Measurements from ENCODE around the gene PCDH8.
"Not testable (repeated sequence)": the region's sequence is repeated elsewhere in the genome, so short reads cannot be mapped to it uniquely, and the experiment has no call there.

The PCDH8 gene

GRCh38 chr13:52833296-52833875, 15.1 kb downstream of the PCDH8 start:
- DNase-seq = no peak
- no peaks in the 10 kb centered on the region for H3K9me3 ChIP-seq
- no peak overlapping the region for H3K4me3 ChIP-seq (ENCODE audit: low read depth, low read length)
- no peaks in the 10 kb centered on the region for H3K4me1 ChIP-seq
- no peak for TF ChIP-seq CTCF (IDR thresholded peaks at IDR 0.05; ENCODE audit: low read depth, low read length)
- H3K36me3 ChIP-seq = no peaks in the 10 kb centered on the region
- peaks cover 3% of the 10 kb centered on the region; the same call in 1 of the 2 replicates for H3K27me3 ChIP-seq

DNA sequence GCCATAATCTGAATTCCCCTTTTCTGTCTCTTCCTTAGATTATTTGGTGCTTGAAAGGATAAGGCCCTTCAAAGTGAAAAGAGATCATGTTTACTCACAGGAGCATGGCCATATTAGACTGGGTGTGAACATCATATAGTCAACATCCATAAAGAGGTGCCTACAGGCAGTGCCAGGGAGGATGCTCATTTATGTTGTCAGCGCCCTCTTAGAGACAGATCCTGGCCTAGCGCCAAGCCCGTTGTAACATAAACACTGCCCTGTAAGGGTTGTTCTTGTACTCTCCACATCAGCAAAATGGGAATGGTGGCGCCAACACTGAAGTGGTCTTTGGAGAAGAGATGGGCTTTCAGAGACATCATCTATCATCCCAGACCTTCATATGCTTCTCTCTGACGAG, 16.1 kb downstream of the PCDH8 start:
- Histone ChIP-seq H3K4me3 (ENCODE audit: low read depth, low read length) (no peak overlapping the region), H3K9me3 (no peaks in the 10 kb centered on the region), H3K36me3 (no peaks in the 10 kb centered on the region), H3K27me3 (no peaks in the 10 kb centered on the region), H3K4me1 (no peaks in the 10 kb centered on the region)
- no peak for TF ChIP-seq CTCF (IDR thresholded peaks at IDR 0.05; ENCODE audit: low read depth, low read length)
- DNase-seq = no peak

DNA sequence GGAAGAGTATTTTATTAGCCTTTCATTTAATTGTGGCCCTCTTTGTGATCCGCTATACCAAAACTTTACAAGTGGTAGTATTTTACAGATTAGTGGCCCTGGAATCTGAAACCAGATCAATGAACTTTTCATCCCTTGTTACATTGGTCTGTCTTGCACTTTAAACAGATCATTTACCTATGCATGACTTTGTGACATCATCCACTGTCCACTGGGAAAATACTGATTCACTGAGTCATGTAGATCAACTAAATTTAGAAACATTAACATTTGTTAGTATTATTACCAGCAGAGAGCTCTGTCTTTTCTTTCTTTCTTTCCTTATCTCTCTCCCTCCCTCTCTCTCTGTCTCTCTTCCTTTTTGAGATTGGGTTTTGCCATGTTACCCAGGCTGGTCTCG, 17.5 kb downstream of the PCDH8 start:
- no peaks in the 10 kb centered on the region for H3K27me3 ChIP-seq
- no peak overlapping the region for H3K4me3 ChIP-seq (ENCODE audit: low read depth, low read length)
- no peak for TF ChIP-seq CTCF (IDR thresholded peaks at IDR 0.05; ENCODE audit: low read depth, low read length)
- H3K9me3 ChIP-seq = no peaks in the 10 kb centered on the region
- no peak for DNase-seq
- H3K36me3 ChIP-seq = no peaks in the 10 kb centered on the region
- no peaks in the 10 kb centered on the region for H3K4me1 ChIP-seq

DNA sequence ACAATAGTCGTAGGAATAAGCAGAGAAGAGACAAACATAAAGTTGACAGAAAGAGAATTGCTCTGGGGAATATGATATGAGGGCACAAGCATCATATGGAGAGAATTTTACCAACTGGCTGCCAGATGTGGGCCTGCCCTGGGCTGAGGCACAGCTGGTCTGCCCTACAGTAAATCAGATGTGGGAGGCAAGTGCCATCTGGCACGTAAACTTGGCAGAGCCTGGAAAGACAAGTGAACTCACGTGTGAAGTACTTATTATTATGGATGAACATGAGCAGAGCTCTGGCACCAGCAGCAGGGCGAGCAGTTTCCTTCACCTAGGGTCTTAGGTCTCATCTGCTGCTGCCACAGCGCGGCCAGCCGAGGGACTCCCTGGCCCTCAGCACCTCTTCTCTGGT, 20.6 kb downstream of the PCDH8 start:
- Histone ChIP-seq H3K4me3 (ENCODE audit: low read depth, low read length) (no peak overlapping the region), H3K4me1 (no peaks in the 10 kb centered on the region), H3K36me3 (no peaks in the 10 kb centered on the region), H3K9me3 (no peaks in the 10 kb centered on the region), H3K27me3 (no peaks in the 10 kb centered on the region)
- TF ChIP-seq CTCF (IDR thresholded peaks at IDR 0.05; ENCODE audit: low read depth, low read length) = no peak
- DNase-seq = no peak

DNA sequence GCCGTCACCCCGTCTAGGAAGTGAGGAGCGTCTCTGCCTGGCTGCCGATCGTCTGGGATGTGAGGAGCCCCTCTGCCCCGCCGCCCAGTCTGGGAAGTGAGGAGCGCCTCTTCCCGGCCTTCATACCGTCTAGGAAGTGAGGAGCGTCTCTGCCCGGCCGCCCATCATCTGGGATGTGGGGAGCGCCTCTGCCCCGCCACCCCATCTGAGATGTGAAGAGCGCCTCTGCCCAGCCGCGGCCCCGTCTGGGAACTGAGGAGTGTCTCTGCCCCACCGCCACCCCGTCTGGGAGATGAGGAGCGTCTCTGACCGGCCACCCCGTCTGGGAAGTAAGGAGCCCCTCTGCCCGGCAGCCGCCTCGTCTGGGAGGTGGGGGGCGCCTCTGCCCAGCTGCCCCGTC, 30.6 kb downstream of the PCDH8 start:
- not testable (repeated sequence) for H3K27me3 ChIP-seq; DNase-seq; H3K4me3 ChIP-seq (ENCODE audit: low read depth, low read length); H3K4me1 ChIP-seq; H3K36me3 ChIP-seq; H3K9me3 ChIP-seq

DNA sequence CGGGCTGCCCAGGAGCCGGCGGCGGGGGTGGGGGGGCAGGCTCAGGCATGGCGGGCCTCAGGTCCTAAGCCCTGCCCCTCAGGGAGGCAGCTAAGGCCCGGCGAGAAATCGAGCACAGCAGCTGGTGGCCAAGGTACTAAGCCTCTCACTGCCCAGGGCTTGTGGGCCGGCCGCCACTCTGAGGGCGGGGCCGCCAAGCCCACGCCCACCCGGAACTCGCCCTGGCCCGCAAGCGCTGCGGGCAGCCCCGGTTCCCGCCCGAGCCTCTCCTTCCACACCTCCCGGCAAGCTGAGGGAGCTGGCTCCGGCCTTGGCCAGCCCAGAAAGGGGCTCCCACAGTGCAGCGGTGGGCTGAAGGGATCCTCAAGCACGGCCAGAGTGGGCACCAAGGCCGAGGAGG, 33.1 kb downstream of the PCDH8 start:
- Histone ChIP-seq H3K4me3 (ENCODE audit: low read depth, low read length) (no peak overlapping the region), H3K27me3 (no peaks in the 10 kb centered on the region), H3K4me1 (no peaks in the 10 kb centered on the region), H3K36me3 (no peaks in the 10 kb centered on the region), H3K9me3 (no peaks in the 10 kb centered on the region)
- no peak for TF ChIP-seq CTCF (IDR thresholded peaks at IDR 0.05; ENCODE audit: low read depth, low read length)
- no peak for DNase-seq

GRCh38 chr13:52812941-52813340, 35.5 kb downstream of the PCDH8 start:
- no peak for DNase-seq
- Histone ChIP-seq H3K4me3 (ENCODE audit: low read depth, low read length) (no peak overlapping the region), H3K9me3 (no peaks in the 10 kb centered on the region), H3K36me3 (no peaks in the 10 kb centered on the region), H3K4me1 (peaks cover 4% of the 10 kb centered on the region), H3K27me3 (no peaks in the 10 kb centered on the region)
- TF ChIP-seq CTCF (IDR thresholded peaks at IDR 0.05; ENCODE audit: low read depth, low read length) = no peak

All from BE2C (cell line).